Measurements from ENCODE around the gene NDUFS1.

DNA sequence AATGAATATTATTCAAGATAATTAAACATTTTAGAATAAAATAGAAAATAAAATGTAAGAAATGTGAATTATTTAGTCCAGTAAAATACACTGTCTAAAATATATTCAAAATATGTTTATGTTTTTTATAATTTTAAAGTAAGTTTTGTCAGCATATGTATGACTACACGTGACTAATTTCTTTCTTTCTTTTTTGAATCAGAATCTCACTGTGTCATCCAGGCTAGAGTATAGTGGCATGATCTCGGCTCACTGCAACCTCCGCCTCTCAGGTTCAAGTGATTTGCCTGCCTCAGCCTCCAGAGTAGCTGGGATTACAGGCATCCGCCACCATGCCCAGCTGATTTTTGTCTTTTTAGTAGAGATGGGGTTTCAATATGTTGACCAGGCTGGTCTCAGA, 54.2 kb downstream of the NDUFS1 start:
- TF ChIP-seq EP300 (IDR thresholded peaks at IDR 0.05; ENCODE audit: borderline replicate concordance in 1 of 2, low read depth in 1 of 2, low read length in 1 of 2) (no peak), NRF1 (IDR thresholded peaks at IDR 0.05; ENCODE audit: low read depth, low read length) (no peak), MXI1 (IDR thresholded peaks at IDR 0.05; ENCODE audit: low read depth, low read length) (no peak), RCOR1 (IDR thresholded peaks at IDR 0.05; ENCODE audit: low read length) (no peak), CTCF (IDR thresholded peaks at IDR 0.05) (no peak), REST (IDR thresholded peaks at IDR 0.05; ENCODE audit: low read depth, low read length) (no peak), FOSL2 (IDR thresholded peaks at IDR 0.05; ENCODE audit: borderline replicate concordance, low read depth) (no peak), RAD21 (IDR thresholded peaks at IDR 0.05; ENCODE audit: low read length) (no peak), SIN3A (IDR thresholded peaks at IDR 0.05; ENCODE audit: borderline replicate concordance, low read depth, low read length) (no peak)

Data from SK-N-SH (cell line).